GM18508 (cell line): Measurements from ENCODE around the gene RNF208.

ENCODE experiments used
- ATAC-seq: cut with Tn5 transposase; IDR thresholded peaks from one replicate; pipeline ENCODE4 v1.9.1; 2021; ENCODE audit warnings: moderate number of reproducible peaks; ENCODE audit not compliant: insufficient read depth, unreplicated experiment

The RNF208 gene

DNA sequence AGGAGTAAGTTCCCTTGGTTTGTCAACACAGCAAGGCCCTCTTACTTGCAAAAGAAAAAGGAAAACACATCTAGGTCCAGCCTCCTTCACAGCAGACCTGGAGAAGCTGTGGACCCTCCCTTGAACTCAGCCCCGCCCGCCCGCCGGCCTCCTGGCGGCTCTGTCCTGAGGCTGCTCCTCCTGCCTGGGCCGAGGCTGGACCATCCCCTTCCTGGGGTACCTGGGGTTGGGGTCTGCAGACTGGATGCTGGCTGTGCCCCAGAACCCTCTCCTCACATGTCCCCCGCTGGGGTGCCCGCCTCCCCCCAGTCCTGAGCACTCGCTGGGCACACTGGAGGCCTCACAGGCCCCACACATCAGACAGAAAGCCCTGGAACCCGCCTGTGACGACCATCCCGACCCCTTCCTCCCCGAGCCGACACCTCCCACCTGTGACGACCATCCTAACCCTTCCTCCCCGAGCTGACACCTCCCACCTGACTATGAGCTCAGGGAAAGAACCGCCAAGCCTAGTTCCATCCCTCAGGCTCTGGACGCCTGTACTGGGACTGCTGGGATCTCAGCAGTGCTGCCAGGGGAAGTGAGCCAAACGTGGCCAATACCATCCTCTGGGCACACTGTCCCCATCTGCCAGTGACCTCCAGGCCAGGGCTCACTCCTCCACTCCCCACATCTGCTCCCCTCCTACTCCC, 43.0 kb downstream of the RNF208 start:
- ATAC-seq = no peak

DNA sequence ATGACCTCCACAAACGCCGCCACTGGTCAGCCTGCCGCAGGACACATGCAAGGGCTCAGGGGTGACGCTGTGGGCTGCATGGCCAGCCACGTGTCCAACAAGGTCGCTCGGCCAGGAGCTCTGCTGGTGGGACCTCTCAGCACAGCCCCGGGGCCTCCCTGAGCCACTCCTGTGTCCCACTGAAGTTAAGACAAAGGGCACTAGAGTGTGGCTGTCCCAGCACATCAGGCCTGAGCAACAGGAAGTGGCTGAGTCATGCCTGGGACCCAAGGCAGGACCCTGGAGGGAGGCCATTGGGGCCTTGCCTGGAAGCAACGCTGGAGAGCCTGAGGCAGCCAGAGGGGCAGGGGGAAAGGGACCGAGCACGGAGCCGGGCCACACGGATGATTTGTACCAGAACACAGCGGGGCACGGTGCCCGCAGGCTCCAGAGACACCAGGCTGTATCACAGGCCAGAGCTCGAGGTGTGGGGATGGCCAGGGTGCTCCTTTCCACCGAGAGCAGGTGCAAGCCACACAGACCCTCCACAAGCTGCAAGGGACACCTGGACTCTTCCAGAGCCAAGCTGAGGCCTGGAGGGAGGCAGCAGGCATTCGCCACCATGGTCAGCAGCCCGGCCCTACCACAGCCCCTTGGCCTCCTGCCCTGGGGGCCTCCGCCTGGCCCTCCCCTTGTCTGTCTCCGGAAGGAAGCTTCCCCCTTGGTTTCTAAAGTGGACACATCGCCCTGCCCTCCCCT, 43.7 kb downstream of the RNF208 start:
- no peak for ATAC-seq

DNA sequence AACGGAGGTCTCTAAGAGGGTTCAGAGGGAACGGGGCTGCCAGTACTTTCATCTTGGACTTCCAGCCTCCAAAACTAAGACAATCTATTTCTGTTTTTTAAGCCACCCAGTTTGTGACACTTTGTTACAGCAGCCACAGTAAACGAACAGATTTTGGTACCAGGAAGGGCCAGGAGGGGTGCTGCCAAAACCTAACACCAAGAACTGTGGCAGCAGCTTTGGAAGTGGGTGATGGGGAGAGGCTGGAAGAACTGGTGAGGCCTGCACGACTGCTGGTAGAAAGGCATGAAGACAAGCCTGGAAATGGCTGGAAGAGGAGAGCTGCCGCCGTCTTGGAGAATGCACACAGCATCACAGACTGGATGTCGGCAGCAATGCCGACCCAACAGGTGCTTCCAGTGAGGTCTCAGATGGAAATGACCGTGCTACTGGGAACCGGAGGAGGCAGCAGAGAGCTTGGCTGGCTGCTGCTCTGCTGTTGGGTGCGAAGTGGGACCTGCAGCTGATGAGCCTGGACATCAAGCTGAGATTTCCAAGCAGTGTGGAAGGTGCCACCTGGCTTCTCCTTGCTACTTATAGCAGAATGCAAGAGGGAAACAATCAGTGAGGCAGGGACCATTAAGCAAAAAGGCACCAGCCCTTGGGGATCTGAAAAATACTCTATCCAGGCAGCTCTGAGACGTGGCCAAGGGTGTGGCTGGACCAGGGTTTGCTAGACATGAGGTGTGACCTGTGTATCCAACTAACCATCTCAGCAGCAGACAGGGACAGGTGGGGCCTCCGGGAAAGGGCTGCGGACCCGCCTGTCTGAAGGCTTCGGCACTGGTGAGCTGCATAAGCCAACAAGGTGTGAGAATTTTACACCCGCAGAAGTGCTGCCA, 45.5 kb downstream of the RNF208 start:
- no peak for ATAC-seq

DNA sequence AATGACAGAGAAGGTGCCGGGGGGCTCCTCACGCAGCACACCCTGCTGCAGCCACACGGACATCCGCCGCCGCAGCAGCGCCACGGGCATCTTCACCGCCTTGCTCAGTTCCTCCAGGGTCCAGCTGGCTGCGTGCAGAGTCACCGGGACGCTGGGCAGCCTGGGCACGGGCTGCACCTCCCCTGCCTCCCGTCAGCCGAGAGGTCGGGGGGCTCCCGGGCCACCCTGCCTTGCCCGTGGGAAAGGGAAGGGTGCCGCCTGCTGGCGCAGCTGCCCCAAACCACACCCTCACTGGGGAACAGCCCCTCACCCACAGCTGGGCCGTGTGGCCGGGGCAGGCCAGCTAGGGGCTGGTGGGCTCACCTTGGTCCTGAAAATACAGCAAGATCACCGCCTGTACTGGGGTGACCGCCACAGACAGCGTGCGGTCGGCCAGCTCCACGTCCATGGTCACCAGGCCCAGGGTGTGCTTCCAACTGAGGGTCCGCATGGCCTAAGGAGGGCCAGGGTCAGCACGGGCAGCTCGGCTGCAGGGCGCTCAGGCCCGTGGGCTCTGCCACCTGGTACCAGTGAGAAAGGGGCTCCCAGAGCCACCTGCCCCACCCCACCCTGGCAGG, 46.6 kb downstream of the RNF208 start:
- ATAC-seq = no peak

DNA sequence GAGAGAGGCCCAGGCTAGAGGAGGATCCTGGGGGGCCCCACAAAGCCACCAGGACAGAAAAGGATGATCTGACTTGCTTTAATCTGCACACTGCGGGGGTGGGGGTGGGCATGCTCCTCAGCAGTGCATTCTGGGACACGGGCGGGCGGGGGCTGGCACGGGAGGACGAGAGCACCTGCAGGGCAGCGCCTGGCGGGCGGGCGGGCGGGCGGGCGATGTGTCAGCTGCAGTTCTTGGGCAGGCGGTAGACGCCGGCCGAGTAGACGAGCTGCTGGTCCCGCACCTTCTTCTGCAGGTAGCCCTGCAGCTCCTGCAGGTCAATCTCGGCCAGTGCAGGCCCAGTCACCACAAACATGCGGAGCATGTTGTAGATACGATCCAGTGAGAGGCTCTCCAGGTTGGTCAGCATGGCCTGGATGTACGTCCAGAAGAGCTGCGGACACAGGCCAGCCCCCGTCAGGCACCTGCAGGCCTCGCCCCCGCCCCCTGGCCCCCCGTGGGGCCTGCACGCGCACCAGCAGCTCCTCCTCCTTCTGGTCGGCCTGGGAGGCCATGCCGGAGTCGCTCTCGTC, 47.2 kb downstream of the RNF208 start:
- ATAC-seq = no peak

DNA sequence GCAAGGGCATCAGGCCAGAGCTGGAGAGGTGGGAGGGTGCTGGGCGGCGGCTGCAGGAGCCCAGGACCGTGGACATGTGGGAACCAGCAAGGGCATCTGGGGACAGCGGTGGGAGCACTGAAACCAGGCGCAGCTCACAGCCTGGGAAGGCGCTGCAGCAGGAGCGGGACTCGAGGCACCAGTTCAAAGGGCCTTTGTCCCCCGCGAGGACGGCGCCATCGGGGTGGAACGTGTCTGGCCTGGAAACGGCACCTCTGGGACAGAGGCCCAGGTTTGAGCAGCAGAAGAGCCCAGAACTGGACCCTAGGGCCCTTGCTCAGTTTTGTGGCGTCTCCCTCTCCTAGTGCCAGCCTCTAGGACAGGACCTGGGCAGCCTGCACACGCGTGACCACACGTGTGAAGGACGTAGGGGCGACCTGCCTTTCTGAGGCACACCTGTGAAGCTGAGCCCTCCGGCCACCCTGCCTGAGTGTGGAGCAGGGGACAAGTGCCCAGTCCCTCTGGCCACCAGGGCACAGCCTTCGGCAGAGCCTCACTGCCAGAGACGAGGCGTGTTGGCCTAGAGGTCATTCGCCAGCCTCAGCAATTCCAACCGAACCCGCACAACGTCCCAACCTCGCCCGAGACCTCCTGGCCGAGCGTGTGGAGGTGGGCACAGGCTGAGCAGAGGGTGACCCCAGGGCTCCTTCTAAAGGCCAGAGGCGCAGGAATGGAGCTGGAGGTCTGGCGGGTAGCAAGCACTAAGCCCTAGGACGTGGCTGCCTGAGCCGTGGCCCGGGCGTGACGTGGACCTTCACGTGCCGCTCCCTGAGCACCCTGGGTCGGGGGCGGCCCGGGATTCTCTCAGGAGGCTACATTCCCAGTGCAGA, 48.0 kb downstream of the RNF208 start:
- ATAC-seq = no peak

DNA sequence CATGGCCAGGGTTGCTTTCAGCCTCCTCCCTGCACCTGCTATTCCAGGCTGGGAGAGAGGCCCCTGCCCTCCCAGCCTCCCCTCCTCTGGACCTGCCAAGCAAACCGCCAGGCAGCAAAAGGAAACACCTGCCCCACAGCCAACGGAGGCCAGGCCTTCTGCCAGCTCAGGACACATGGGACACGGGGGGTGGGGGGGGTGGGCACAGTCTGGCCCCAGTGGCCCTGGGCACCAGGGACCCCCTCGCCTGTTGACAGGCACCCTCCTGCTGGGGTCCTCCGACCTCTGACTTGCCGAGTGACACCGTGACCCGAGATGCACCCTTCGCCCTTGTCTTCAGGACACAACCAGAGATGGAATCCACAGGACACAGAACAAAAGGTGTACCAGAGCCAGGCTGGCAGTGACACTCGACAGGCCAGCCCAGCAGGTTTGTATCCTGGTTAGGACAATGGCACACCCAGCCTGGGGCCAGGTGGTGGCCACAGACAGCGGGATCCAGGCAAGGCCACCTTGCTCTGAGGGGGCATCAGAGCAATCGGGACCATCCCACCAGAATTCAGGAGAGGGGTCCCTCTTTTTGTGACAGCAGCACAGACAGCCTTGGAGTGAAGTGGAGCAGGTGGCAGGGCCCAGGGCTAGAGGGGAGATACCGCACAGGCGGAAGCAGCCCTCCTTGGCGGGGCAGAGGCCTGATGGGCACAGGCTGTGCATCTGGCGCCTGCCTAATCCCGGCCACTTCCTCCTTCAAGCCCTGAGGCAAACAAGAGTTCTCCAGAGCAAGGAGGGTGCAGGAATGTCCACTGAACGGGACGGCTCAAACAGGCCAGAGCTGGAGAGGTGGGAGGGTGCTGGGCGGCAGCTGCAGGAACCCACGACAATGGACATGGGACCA, 48.9 kb downstream of the RNF208 start:
- ATAC-seq = no peak

DNA sequence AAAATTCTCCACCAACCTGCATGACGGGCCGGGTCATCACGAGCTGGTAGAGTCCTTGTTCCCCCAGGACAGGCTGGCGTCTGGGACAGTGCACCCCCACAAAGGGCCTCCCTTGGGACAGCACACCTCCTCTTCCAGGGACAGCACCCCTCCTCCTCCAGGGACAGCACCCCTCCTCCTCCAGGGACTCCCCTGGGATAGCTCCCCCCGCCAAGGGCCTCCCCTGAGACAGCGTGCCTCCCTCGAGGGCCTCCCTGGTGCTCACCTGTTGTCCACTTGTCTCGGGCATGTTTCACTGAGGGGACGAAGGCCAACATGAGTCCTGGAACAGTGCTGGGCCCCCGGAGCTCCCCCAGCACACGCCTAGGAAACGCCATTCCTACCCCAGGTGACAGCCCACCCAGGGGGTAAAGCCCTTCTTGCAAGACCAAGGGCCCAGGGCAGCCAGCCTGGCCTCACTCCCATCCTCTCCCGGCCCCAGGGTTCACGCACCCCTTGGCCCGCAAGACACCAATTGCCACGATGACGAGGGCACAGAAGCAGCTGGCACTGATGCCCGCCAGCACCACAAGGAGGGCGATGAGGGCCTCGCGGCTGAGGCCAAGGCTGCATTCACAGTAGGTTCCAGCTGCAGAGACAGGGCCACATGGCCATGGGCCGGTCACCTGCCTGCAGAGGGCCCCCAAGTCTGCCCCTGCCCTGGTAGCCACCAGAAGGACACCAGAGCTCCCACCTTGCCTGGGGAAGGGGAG, 50.7 kb downstream of the RNF208 start:
- ATAC-seq = no peak

DNA sequence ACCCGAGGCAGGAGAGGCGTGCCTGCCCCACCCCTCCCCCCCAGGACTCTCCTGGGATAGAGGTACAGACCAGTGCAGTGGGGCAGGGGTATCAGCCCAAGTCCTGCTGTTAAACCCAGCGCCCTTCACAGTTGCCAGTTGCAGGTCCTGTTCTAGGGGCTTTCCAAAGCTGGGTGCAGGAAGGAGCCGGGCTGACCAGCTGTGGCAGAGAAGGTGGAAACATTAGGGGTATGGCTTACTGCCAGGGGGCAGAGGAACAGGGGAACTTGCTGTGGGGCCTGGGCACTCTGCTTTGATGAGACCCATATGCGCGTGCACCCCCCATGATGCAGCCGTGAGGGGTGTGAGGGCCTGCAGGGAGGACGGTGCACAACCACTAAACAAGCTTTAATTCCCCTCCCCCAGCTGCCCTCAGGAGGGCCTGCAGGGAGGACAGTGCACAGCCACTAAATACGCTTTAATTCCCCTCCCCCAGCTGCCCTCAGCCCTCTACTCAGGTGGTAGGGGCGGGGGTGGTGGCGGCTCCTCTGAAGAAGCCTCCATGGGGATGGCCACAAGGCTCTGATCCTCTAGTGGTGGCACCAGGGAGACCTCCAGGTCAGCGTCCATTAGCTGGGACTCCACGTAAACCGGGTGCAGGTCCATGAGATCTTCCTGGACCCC, 51.4 kb downstream of the RNF208 start:
- ATAC-seq = no peak
